ENCODE data around the gene TNS3. TPM values are rescaled to one million over a fixed set of nuclear protein-coding genes. Genes with fewer than 3 reads are reported as not detected.

The TNS3 gene
- total RNA-seq, 1 experiment from 2014 or later, result 533 TPM

DNA sequence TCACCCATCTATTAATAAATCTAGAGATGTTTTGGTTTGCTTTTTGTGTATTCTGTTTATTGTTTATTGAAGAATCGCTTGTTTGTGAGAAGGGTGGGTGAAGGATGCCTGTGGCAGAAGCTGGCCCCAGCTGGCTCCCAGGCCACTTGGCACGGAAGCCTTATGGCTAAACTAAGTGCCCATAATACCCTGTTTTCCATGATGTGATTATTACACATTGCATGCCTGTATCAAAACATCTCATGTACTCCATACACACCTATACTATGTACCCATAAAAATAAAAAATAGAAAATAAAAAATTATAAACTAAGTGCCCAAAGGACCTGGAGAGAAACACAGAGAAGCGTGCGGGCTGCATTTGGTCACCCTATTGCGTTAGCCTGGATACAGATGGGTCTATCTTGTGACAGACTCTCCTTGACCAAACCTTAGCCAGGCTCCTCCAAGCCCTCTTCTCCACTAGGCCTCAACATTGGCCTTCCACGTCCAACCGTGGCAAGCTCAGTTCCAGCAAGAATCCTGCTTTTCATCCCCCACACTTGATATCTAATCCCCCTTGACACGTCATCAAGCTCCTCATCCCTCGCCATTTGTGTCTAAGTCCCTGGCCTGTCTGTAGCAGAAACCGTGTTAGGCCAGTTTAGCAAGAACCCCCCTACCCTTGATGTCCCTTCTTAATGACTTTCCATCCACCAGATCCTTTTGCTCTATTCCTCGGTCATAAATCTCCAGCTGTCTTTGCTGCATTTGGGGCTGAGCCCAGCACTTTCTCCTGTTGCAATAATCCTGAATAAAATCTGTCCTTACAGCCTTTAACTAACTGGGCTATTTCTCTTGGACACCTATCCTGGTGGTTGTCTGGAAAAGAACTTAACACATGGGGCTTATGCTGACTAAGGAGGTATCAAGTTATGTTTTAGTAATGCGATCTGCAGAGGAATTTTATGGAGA is 245.2 kb downstream of the TNS3 start:
- DNase-seq (ENCODE audit: low read depth, low spot score) (no peak), ATAC-seq (no peak)
- intact Hi-C loops (cut with micrococcal nuclease; ENCODE audit: unreplicated experiment) (no loop called here), in situ Hi-C loops (cut with HindIII; ENCODE audit: low pct_unique_long_range_greater_than_20kb, low sequenced_read_pairs) (no loop called here)
- BruUV-seq (replicated peaks), result no TSS peak
- no peak overlapping the region for H3K4me3 ChIP-seq (ENCODE audit: low read depth in 2 of 2, low read length in 2 of 2)
- H3K9me3 ChIP-seq (ENCODE audit: control insufficient read depth, insufficient read depth, low read depth, low read length), result no peaks in the 10 kb centered on the region
- H3K27ac ChIP-seq (ENCODE audit: low read length), result no peak overlapping the region
- TF ChIP-seq SIN3A (IDR thresholded peaks at IDR 0.05; ENCODE audit: borderline replicate concordance, insufficient read depth, low read depth, low read length), result no peak
- TF ChIP-seq, protein P1, sequence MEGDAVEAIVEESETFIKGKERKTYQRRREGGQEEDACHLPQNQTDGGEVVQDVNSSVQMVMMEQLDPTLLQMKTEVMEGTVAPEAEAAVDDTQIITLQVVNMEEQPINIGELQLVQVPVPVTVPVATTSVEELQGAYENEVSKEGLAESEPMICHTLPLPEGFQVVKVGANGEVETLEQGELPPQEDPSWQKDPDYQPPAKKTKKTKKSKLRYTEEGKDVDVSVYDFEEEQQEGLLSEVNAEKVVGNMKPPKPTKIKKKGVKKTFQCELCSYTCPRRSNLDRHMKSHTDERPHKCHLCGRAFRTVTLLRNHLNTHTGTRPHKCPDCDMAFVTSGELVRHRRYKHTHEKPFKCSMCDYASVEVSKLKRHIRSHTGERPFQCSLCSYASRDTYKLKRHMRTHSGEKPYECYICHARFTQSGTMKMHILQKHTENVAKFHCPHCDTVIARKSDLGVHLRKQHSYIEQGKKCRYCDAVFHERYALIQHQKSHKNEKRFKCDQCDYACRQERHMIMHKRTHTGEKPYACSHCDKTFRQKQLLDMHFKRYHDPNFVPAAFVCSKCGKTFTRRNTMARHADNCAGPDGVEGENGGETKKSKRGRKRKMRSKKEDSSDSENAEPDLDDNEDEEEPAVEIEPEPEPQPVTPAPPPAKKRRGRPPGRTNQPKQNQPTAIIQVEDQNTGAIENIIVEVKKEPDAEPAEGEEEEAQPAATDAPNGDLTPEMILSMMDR (IDR thresholded peaks at IDR 0.05), result no peak
- no peak for TF ChIP-seq TCF7L2 (IDR thresholded peaks at IDR 0.05; ENCODE audit: low read depth, low read length)
- TF ChIP-seq POLR2AphosphoS5 (IDR thresholded peaks at IDR 0.05; ENCODE audit: low read depth, low read length), result no peak; the same call in 1 of the 2 replicates
- TF ChIP-seq, protein P2, sequence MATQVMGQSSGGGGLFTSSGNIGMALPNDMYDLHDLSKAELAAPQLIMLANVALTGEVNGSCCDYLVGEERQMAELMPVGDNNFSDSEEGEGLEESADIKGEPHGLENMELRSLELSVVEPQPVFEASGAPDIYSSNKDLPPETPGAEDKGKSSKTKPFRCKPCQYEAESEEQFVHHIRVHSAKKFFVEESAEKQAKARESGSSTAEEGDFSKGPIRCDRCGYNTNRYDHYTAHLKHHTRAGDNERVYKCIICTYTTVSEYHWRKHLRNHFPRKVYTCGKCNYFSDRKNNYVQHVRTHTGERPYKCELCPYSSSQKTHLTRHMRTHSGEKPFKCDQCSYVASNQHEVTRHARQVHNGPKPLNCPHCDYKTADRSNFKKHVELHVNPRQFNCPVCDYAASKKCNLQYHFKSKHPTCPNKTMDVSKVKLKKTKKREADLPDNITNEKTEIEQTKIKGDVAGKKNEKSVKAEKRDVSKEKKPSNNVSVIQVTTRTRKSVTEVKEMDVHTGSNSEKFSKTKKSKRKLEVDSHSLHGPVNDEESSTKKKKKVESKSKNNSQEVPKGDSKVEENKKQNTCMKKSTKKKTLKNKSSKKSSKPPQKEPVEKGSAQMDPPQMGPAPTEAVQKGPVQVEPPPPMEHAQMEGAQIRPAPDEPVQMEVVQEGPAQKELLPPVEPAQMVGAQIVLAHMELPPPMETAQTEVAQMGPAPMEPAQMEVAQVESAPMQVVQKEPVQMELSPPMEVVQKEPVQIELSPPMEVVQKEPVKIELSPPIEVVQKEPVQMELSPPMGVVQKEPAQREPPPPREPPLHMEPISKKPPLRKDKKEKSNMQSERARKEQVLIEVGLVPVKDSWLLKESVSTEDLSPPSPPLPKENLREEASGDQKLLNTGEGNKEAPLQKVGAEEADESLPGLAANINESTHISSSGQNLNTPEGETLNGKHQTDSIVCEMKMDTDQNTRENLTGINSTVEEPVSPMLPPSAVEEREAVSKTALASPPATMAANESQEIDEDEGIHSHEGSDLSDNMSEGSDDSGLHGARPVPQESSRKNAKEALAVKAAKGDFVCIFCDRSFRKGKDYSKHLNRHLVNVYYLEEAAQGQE (IDR thresholded peaks at IDR 0.05; ENCODE audit: insufficient read depth in 1 of 2, low read depth in 2 of 2, low read length in 1 of 2), result no peak
- CTCF ChIA-PET, result no interaction called here
- peaks cover 49% of the 10 kb centered on the region for H3K36me3 ChIP-seq (ENCODE audit: control insufficient read depth, insufficient read depth, low read length)
- POLR2A ChIA-PET, result no interaction called here
- H3K4me1 ChIP-seq (ENCODE audit: control insufficient read depth, insufficient read depth, low read length), result peaks cover 13% of the 10 kb centered on the region; the same call in 1 of the 2 replicates
- H3K27me3 ChIP-seq (ENCODE audit: control insufficient read depth, insufficient read depth, low read length), result no peaks in the 10 kb centered on the region

DNA sequence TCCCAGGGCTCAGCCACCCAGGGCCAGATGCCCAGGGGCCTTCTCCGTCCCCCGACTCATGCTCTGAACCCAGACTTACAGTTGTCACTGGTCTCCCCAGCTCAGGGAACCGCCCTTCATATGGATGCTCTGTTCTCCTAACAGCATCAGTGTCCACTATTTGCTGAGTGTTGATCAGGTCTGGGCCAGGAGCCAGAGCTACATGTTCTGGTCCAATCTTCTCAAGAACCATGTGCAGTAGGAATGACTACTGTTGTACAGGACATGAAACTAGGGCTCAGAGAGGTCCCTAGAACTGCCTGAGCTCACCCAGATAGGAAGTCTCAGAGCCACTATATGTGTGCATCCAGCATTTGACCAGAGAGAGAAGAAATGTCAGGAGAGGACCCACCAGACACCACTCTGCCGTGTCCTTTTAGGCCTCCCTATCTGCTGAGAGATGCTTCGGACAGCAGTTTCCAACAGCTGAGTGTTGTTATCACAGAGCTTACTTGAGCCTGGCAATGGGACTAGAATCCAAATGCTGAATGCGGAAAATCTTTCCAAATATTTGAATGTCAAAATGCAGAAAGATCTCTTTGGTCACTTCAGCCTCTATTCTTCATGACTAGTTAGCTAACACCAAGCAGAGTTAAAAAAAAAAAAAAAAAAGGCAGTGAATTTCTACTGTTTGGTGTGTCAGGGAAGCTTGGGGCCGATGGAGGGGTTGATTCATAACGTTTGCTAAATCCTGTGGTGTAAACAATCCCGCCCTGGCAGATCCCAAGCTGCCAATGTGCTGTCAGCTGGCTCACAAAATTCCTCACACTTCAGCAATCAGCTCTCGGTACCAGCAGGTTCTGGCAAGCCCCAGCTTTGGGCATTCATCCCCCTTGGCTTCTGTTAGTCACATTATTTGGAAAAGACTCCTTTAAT is 246.1 kb downstream of the TNS3 start:
- no peak overlapping the region for H3K27ac ChIP-seq (ENCODE audit: low read length)
- H3K9me3 ChIP-seq (ENCODE audit: control insufficient read depth, insufficient read depth, low read depth, low read length), result no peaks in the 10 kb centered on the region
- POLR2A ChIA-PET, result interaction anchor here (0.7 kb wide), 1 partner anchor 70 kb away, joined by 18 read pairs; no protein-coding TSS in a partner anchor
- intact Hi-C loops (cut with micrococcal nuclease; ENCODE audit: unreplicated experiment) (no loop called here), in situ Hi-C loops (cut with HindIII; ENCODE audit: low pct_unique_long_range_greater_than_20kb, low sequenced_read_pairs) (no loop called here)
- peaks cover 16% of the 10 kb centered on the region; the same call in 1 of the 2 replicates for H3K4me1 ChIP-seq (ENCODE audit: control insufficient read depth, insufficient read depth, low read length)
- no peak for DNase-seq (ENCODE audit: low read depth, low spot score)
- no peaks in the 10 kb centered on the region for H3K27me3 ChIP-seq (ENCODE audit: control insufficient read depth, insufficient read depth, low read length)
- ATAC-seq, result 0 out of 2 replicates have a peak, but pooled peaks have one; percentile 10
- CTCF ChIA-PET, result interaction anchor here (0.6 kb wide), 1 partner anchor 483 kb away, joined by 5 read pairs; no protein-coding TSS in a partner anchor
- H3K4me3 ChIP-seq (ENCODE audit: low read depth in 2 of 2, low read length in 2 of 2), result no peak overlapping the region
- no TSS peak for BruUV-seq (replicated peaks)
- TF ChIP-seq, protein P1 (IDR thresholded peaks at IDR 0.05), result no peak
- TF ChIP-seq TCF7L2 (IDR thresholded peaks at IDR 0.05; ENCODE audit: low read depth, low read length) (no peak), SIN3A (IDR thresholded peaks at IDR 0.05; ENCODE audit: borderline replicate concordance, insufficient read depth, low read depth, low read length) (no peak), POLR2AphosphoS5 (IDR thresholded peaks at IDR 0.05; ENCODE audit: low read depth, low read length) (no peak)
- TF ChIP-seq, protein P2 (IDR thresholded peaks at IDR 0.05; ENCODE audit: insufficient read depth in 1 of 2, low read depth in 2 of 2, low read length in 1 of 2), result no peak
- peaks cover 39% of the 10 kb centered on the region for H3K36me3 ChIP-seq (ENCODE audit: control insufficient read depth, insufficient read depth, low read length)
